ENCODE data around the gene LMO2. TPM values are rescaled to one million over a fixed set of nuclear protein-coding genes. Genes with fewer than 3 reads are reported as not detected.

Gene LMO2
- total and polyA plus RNA-seq, 2 donors (not counting 1 experiment from before 2014, with no cell fraction given), result 6.2 to 10.7 TPM

DNA sequence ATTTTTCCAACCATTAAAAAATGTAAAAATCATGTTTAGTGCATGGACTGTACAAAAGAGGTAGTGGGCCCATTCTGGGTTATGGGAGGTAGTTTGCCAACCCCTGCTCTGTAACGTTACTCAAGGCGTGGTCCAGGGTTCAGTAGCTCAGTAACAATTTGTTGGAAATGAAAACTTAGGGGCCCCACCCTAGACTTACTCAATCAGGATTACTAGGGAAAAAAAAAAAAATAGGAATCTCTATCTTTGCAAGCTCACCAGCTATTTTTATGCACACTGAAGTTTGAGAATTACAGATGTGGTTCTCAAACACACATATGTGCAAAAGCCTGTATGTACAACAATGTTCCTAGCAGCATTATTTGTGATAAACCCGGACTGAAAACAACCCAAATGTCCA, 17.3 kb upstream of the LMO2 start:
- TF ChIP-seq EZH2 (IDR thresholded peaks at IDR 0.05; ENCODE audit: borderline replicate concordance, insufficient read depth, low read depth, low read length, poor library complexity, severe bottlenecking) (no peak), CTCF (IDR thresholded peaks at IDR 0.05) (no peak)
- no peak overlapping the region for H3K27ac Mint-ChIP-seq
- no peak overlapping the region for H3K4me3 Mint-ChIP-seq
- DNase-seq (no peak), ATAC-seq (ENCODE audit: low read depth) (no peak)
- H3K9me3 Mint-ChIP-seq (ENCODE audit: insufficient read depth), result peaks cover 2% of the 10 kb centered on the region
- peaks cover 9% of the 10 kb centered on the region for H3K27me3 Mint-ChIP-seq
- peaks cover 32% of the 10 kb centered on the region for H3K4me1 Mint-ChIP-seq
- WGBS (ENCODE audit: insufficient coverage), result no CpG with 5 or more reads among the region's 3 CpGs
- Histone ChIP-seq H3K27ac (ENCODE audit: low read length in 2 of 2) (no peak overlapping the region), H3K4me1 (ENCODE audit: control insufficient read depth in 2 of 2, insufficient read depth in 2 of 2, low read length in 2 of 2) (peaks cover 20 to 21% of the 10 kb centered on the region in 2 donors), H3K4me3 (ENCODE audit: control extremely low read depth in 1 of 5, extremely low read depth in 1 of 5, insufficient read depth in 1 of 5, low read depth in 2 of 5, low read length in 4 of 5) (no peak overlapping the region), H2AFZ (ENCODE audit: insufficient read depth, low read depth, low read length, poor library complexity, severe bottlenecking) (no peak overlapping the region), H3K79me2 (ENCODE audit: control insufficient read depth, insufficient read depth, low read length) (no peaks in the 10 kb centered on the region), H3K9ac (ENCODE audit: low read length) (no peak overlapping the region), H3K9me3 (ENCODE audit: control extremely low read depth in 1 of 3, control insufficient read depth in 2 of 3, insufficient read depth in 1 of 3, low read length in 2 of 3) (peaks cover 0 to 3% (median 1%) of the 10 kb centered on the region in 3 donors), H3K27me3 (replicated peaks in 1 of 4; ENCODE audit: control extremely low read depth in 1 of 4, control insufficient read depth in 3 of 4, insufficient read depth in 4 of 4, low read length in 3 of 4) (no peaks in the 10 kb centered on the region), H3K36me3 (replicated peaks in 1 of 2; ENCODE audit: control extremely low read depth in 1 of 2, control insufficient read depth in 1 of 2, extremely low read depth in 1 of 2, insufficient read depth in 2 of 2, low read length in 1 of 2) (no peaks in the 10 kb centered on the region), H3K4me2 (replicated peaks; ENCODE audit: low read depth, low read length, poor library complexity, severe bottlenecking) (no peak overlapping the region), H4K20me1 (ENCODE audit: control insufficient read depth, insufficient read depth, low read length, poor library complexity, severe bottlenecking) (no peaks in the 10 kb centered on the region)
- intact Hi-C loops (cut with micrococcal nuclease), result loop anchor here (5.0 kb wide), 1 partner anchor 33 kb away; no protein-coding TSS in a partner anchor
- ChIA-PET CTCF (interaction anchor here (0.5 kb wide), 1 partner anchor 51 kb away, joined by 3 read pairs; no protein-coding TSS in a partner anchor), POLR2A (no interaction called here)

- no peak overlapping the region for H3K4me3 ChIP-seq (ENCODE audit: control extremely low read depth in 1 of 5, extremely low read depth in 1 of 5, insufficient read depth in 1 of 5, low read depth in 2 of 5, low read length in 4 of 5)
- TF ChIP-seq EZH2 (IDR thresholded peaks at IDR 0.05; ENCODE audit: borderline replicate concordance, insufficient read depth, low read depth, low read length, poor library complexity, severe bottlenecking) (no peak), CTCF (IDR thresholded peaks at IDR 0.05) (no peak)
- no peaks in the 10 kb centered on the region for H3K36me3 ChIP-seq (replicated peaks in 1 of 2; ENCODE audit: control extremely low read depth in 1 of 2, control insufficient read depth in 1 of 2, extremely low read depth in 1 of 2, insufficient read depth in 2 of 2, low read length in 1 of 2)
- peak; percentile 16 for DNase-seq
- ChIA-PET CTCF (no interaction called here), POLR2A (no interaction called here)
- H3K9me3 Mint-ChIP-seq (ENCODE audit: insufficient read depth), result no peaks in the 10 kb centered on the region
- no peaks in the 10 kb centered on the region for H3K27me3 ChIP-seq (replicated peaks in 1 of 4; ENCODE audit: control extremely low read depth in 1 of 4, control insufficient read depth in 3 of 4, insufficient read depth in 4 of 4, low read length in 3 of 4)
- intact Hi-C loops (cut with micrococcal nuclease), result loop anchor here (2.0 to 5.0 kb wide), 2 partner anchors 13 to 35 kb away; no protein-coding TSS in a partner anchor
- no peaks in the 10 kb centered on the region for H3K79me2 ChIP-seq (ENCODE audit: control insufficient read depth, insufficient read depth, low read length)
- no peak overlapping the region for H2AFZ ChIP-seq (ENCODE audit: insufficient read depth, low read depth, low read length, poor library complexity, severe bottlenecking)
- no peak overlapping the region for H3K4me3 Mint-ChIP-seq
- peak overlapping the region; percentile 55 for H3K4me2 ChIP-seq (replicated peaks; ENCODE audit: low read depth, low read length, poor library complexity, severe bottlenecking)
- H3K27ac ChIP-seq (ENCODE audit: low read length in 2 of 2), result no peak overlapping the region
- H3K9ac ChIP-seq (ENCODE audit: low read length), result no peak overlapping the region
- no peaks in the 10 kb centered on the region for H4K20me1 ChIP-seq (ENCODE audit: control insufficient read depth, insufficient read depth, low read length, poor library complexity, severe bottlenecking)
- peaks cover 14 to 16% of the 10 kb centered on the region in 2 donors for H3K4me1 ChIP-seq (ENCODE audit: control insufficient read depth in 2 of 2, insufficient read depth in 2 of 2, low read length in 2 of 2)
- peaks cover 20% of the 10 kb centered on the region for H3K4me1 Mint-ChIP-seq
- H3K27me3 Mint-ChIP-seq, result peaks cover 3% of the 10 kb centered on the region
- WGBS (ENCODE audit: insufficient coverage), result 80% methylated on average over 2 of the region's 9 CpGs
- H3K9me3 ChIP-seq (ENCODE audit: control extremely low read depth in 1 of 3, control insufficient read depth in 2 of 3, insufficient read depth in 1 of 3, low read length in 2 of 3), result no peaks in the 10 kb centered on the region
- ATAC-seq (ENCODE audit: low read depth), result peak; percentile 36
- no peak overlapping the region for H3K27ac Mint-ChIP-seq
Measured at GRCh38 chr11:33907421-33907820, 15.5 kb upstream of the LMO2 start.
